ENCODE data around the gene TMIE. TPM values are rescaled to one million over a fixed set of nuclear protein-coding genes. Genes with fewer than 3 reads are reported as not detected.

TMIE gene
- total and polyA plus RNA-seq, 10 of the 15 experiments (the other 5 are each of a cell fraction or from before 2014, with no cell fraction given), result not detected

- WGBS (ENCODE audit: insufficient coverage, insufficient replicate concordance, low lambda C conversion rate, missing lambda C conversion rate), result 43% methylated on average over 16 of the region's 19 CpGs
- no peak overlapping the region for H2AFZ ChIP-seq (ENCODE audit: control insufficient read depth, low read depth, low read length)
- H3K4me3 ChIP-seq, result no peak overlapping the region
- CTCF ChIA-PET, result interaction anchor here (0.8 to 2.5 kb wide), 5 partner anchors 10 to 189 kb away, joined by 3 to 15 read pairs (median 5); partner anchors contain the start of gene MYL3
- FAIRE-seq, result no peak
- peaks cover 0 to 7% of the 10 kb centered on the region in 2 experiments; a peak in 2 of 4 replicates for H3K27me3 ChIP-seq (replicated peaks in 1 of 2; ENCODE audit: control insufficient read depth in 2 of 2, insufficient read depth in 2 of 2, low read length in 1 of 2)
- DNase-seq (ENCODE audit: low read depth, low spot score), result no peak
- no peaks in the 10 kb centered on the region for H3K36me3 ChIP-seq (ENCODE audit: control insufficient read depth in 2 of 2, insufficient read depth in 2 of 2, low read length in 1 of 2)
- ATAC-seq, result no peak
- BruUV-seq (replicated peaks), result no TSS peak
- SMC1A ChIA-PET (ENCODE audit: uncharacterized antibody, unreplicated experiment), result interaction anchor here (0.6 to 1.2 kb wide), 3 partner anchors 165 to 189 kb away, joined by 3 read pairs; no protein-coding TSS in a partner anchor
- in situ Hi-C loops (cut with MboI), result no loop called here
- intact Hi-C loops (cut with micrococcal nuclease; ENCODE audit: unreplicated experiment), result loop anchor here (1.0 to 10.0 kb wide), 2 partner anchors 189 to 309 kb away; no protein-coding TSS in a partner anchor
- H4K20me1 ChIP-seq (ENCODE audit: control insufficient read depth, insufficient read depth), result no peaks in the 10 kb centered on the region
- no peaks in the 10 kb centered on the region for H3K9me3 ChIP-seq (replicated peaks; ENCODE audit: control insufficient read depth, insufficient read depth, low read length)
- no peaks in the 10 kb centered on the region for H3K79me2 ChIP-seq (ENCODE audit: control insufficient read depth, insufficient read depth, low read length)
- H3K4me1 ChIP-seq (ENCODE audit: control insufficient read depth, insufficient read depth, low read length), result no peaks in the 10 kb centered on the region
- POLR2A ChIA-PET, result no interaction called here
- H3K27ac ChIP-seq (ENCODE audit: control insufficient read depth, insufficient read depth), result no peak overlapping the region
- TF ChIP-seq CBX5 (IDR thresholded peaks at IDR 0.05; ENCODE audit: low read depth), result no peak
- TF ChIP-seq BCL11A (IDR thresholded peaks at IDR 0.05; ENCODE audit: low read depth, low read length), result no peak
- TF ChIP-seq HDGF (IDR thresholded peaks at IDR 0.05), result no peak
- TF ChIP-seq RUNX3 (IDR thresholded peaks at IDR 0.05; ENCODE audit: low read length), result no peak
- no peak for TF ChIP-seq ZZZ3 (IDR thresholded peaks at IDR 0.05; ENCODE audit: control insufficient read depth, insufficient read length, low read depth)
- no peak for TF ChIP-seq RB1 (IDR thresholded peaks at IDR 0.05; ENCODE audit: borderline replicate concordance)
- no peak for TF ChIP-seq ZBED1 (IDR thresholded peaks at IDR 0.05; ENCODE audit: borderline replicate concordance)
- TF ChIP-seq RBBP5 (conservative IDR thresholded peaks at IDR 0.05), result no peak
- TF ChIP-seq IKZF2 (IDR thresholded peaks at IDR 0.05), result no peak
- no peak for TF ChIP-seq GATAD2B (conservative IDR thresholded peaks at IDR 0.05; ENCODE audit: low read depth)
- H3K9ac ChIP-seq (ENCODE audit: control insufficient read depth, insufficient read depth, low read length), result no peak overlapping the region
- RAD21 ChIA-PET (ENCODE audit: unreplicated experiment), result interaction anchor here (1.1 to 1.4 kb wide), 2 partner anchors 8 to 190 kb away, joined by 3 to 4 read pairs; no protein-coding TSS in a partner anchor
- no peak overlapping the region for H3K4me2 ChIP-seq (ENCODE audit: control insufficient read depth, insufficient read depth)
Observed at GRCh38 chr3:46705751-46706552, 4.8 kb downstream of the TMIE start.

All from GM12878 (cell line).